Prostate gland (tissue), 2 donors: ENCODE data around the gene ANXA4. TPM values are rescaled to one million over a fixed set of nuclear protein-coding genes. Genes with fewer than 3 reads are reported as not detected.

Source experiments
- DNase-seq: peaks from one replicate; pipeline ENCODE4 v3.0.0-alpha.2; 2019; ENCODE audit warnings: low spot score
- H3K27ac ChIP-seq, 2 donors: fragments of 200-600 bp; sonication (generic); 2 replicates each; pipeline ENCODE4 v1.5.1; 2017 to 2019
- H3K27me3 ChIP-seq: fragments of 200-600 bp; sonication (generic); replicated peaks from 2 replicates; pipeline ENCODE4 v1.5.1; 2019; ENCODE audit not compliant: insufficient read depth
- H3K36me3 ChIP-seq, 2 donors: fragments of 200-600 bp; sonication (generic); 1 replicate in 1 of 2; 2 replicates in 1 of 2; pipeline versions ENCODE4 v1.5.1 to v1.8.1; 2017 to 2019
- H3K4me1 ChIP-seq: fragments of 200-600 bp; sonication (generic); replicated peaks from 2 replicates; pipeline ENCODE4 v1.5.1; 2019
- H3K4me3 ChIP-seq, 2 donors: fragments of 200-600 bp; sonication (generic); 2 replicates each; pipeline ENCODE4 v1.5.1; 2017 to 2019
- H3K9me3 ChIP-seq: fragments of 200-600 bp; sonication (generic); 2 replicates; pipeline ENCODE4 v1.5.1; 2017
- CTCF ChIP-seq, 4 experiments: fragments of 200-600 bp in 2 of 4; fragments of 450-650 bp in 2 of 4; sonication (generic) in 2 of 4; IDR thresholded peaks; 1 replicate in 3 of 4; 2 replicates in 1 of 4; pipeline ENCODE4 v1.5.1; 2016 to 2019; ENCODE audit warnings: antibody characterized with exemption in 4 of 4, mild to moderate bottlenecking in 2 of 4, moderate library complexity in 2 of 4
- POLR2A ChIP-seq: fragments of 450-650 bp; IDR thresholded peaks from one replicate; pipeline ENCODE4 v1.6.1; 2016; ENCODE audit warnings: antibody characterized with exemption, mild to moderate bottlenecking
- POLR2AphosphoS5 ChIP-seq: sonication (generic); formaldehyde crosslinking; IDR thresholded peaks from one replicate; pipeline ENCODE4 v1.6.1; 2017; ENCODE audit warnings: antibody characterized with exemption
- WGBS: methylation state at CpG from one replicate; pipeline ENCODE4 v1.1.5; 2018; 5-methylcytosine and 5-hydroxymethylcytosine counted together
- intact Hi-C: fragments of 100-400 bp; cut with DNase I; formaldehyde crosslinking; loops from one replicate; pipeline ENCODE4 v1.14.2; 2022
- total RNA-seq, 2 donors: library from RNA; depleted of rRNA; stranded (reverse); fragments of >200 nt; gene quantifications; one replicate each; pipeline ENCODE4 v1.1.0, GENCODE V29; 2016

Gene ANXA4
- total RNA-seq, 2 donors from 2014 or later: 37.7 to 40.1 TPM

- Histone ChIP-seq H3K36me3 (no peaks in the 10 kb centered on the region), H3K9me3 (no peaks in the 10 kb centered on the region), H3K4me3 (no peak overlapping the region), H3K4me1 (peaks cover 7% of the 10 kb centered on the region), H3K27ac (peak overlapping the region; percentile 5 to 24), H3K27me3 (no peaks in the 10 kb centered on the region)
- WGBS: 69% methylated on average over 3 of the region's 3 CpGs
- DNase-seq: no peak
- TF ChIP-seq CTCF (IDR thresholded peaks at IDR 0.05) (no peak), POLR2AphosphoS5 (no peak), POLR2A (no peak)
- intact Hi-C loops: no loop called here
These were observed 11.9 kb downstream of the ANXA4 start for GRCh38 chr2:69753659-69754363.

- TF ChIP-seq POLR2A: no peak
- no peak for TF ChIP-seq POLR2AphosphoS5
- no peak for TF ChIP-seq CTCF (IDR thresholded peaks at IDR 0.05)
- 70% methylated on average over 1 of the region's 1 CpG for WGBS
- no peaks in the 10 kb centered on the region for H3K36me3 ChIP-seq
- no peaks in the 10 kb centered on the region for H3K9me3 ChIP-seq
- no peak overlapping the region for H3K4me3 ChIP-seq
- intact Hi-C loops: no loop called here
- H3K4me1 ChIP-seq: peaks cover 7% of the 10 kb centered on the region
- H3K27me3 ChIP-seq: no peaks in the 10 kb centered on the region
- peak overlapping the region; percentile 5 to 17 for H3K27ac ChIP-seq
- no peak for DNase-seq
These were observed 12.7 kb downstream of the ANXA4 start for GRCh38 chr2:69754633-69755032.

GRCh38 chr2:69755862-69756467 lies 14.0 kb downstream of the ANXA4 start:
- H3K9me3 ChIP-seq: no peaks in the 10 kb centered on the region
- no peaks in the 10 kb centered on the region for H3K36me3 ChIP-seq
- peaks cover 7% of the 10 kb centered on the region for H3K4me1 ChIP-seq
- H3K27ac ChIP-seq: no peak overlapping the region
- intact Hi-C loops: no loop called here
- WGBS: 48% methylated on average over 2 of the region's 2 CpGs
- TF ChIP-seq POLR2A: no peak
- peak; percentile 34 for TF ChIP-seq POLR2AphosphoS5
- no peak for TF ChIP-seq CTCF (IDR thresholded peaks at IDR 0.05)
- no peak overlapping the region for H3K4me3 ChIP-seq
- no peaks in the 10 kb centered on the region for H3K27me3 ChIP-seq
- peak; percentile 38 for DNase-seq

- Histone ChIP-seq H3K36me3 (no peaks in the 10 kb centered on the region), H3K4me3 (no peak overlapping the region), H3K27ac (peak overlapping the region; percentile 84 to 90), H3K9me3 (no peaks in the 10 kb centered on the region), H3K27me3 (no peaks in the 10 kb centered on the region), H3K4me1 (no peaks in the 10 kb centered on the region)
- TF ChIP-seq CTCF (IDR thresholded peaks at IDR 0.05) (no peak), POLR2AphosphoS5 (no peak), POLR2A (no peak)
- 98% methylated on average over 2 of the region's 2 CpGs for WGBS
- DNase-seq: no peak
- intact Hi-C loops: no loop called here
These were observed 20.1 kb downstream of the ANXA4 start for GRCh38 chr2:69762025-69762424.
